ENCODE measurements around the gene RBM22.

DNA sequence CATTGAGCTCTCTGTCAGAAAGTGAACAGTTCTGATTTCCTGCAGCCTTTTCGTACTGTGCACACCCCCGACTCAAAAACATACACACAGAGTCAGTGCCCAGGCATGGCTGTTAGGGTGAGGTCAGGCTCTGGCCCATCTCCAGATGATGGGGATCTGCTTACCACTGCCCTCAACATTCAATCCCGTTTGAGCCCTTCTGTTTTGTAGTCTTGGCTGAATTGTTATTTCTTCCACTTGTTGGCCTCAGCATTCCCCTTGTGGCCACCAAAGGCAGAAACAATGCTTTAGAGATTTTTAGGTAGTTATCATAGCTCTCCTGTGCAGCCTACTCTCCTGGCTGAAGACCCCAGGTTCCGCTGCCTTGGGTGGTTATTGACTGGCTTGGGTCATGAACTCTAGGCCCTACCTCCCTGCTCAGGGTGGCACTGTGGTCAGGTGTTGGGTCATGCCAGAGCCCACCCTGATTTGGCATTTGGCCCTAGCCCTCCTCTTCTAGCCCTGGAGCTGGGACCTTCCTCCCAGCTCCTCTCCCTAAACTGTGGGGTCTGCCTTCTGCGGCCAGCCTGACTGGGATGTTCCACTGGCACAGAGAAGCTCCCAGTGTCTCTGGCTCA, 47.6 kb downstream of the RBM22 start:
- no peak for TF ChIP-seq POLR2A (IDR thresholded peaks at IDR 0.05)
- TF ChIP-seq, protein P1, sequence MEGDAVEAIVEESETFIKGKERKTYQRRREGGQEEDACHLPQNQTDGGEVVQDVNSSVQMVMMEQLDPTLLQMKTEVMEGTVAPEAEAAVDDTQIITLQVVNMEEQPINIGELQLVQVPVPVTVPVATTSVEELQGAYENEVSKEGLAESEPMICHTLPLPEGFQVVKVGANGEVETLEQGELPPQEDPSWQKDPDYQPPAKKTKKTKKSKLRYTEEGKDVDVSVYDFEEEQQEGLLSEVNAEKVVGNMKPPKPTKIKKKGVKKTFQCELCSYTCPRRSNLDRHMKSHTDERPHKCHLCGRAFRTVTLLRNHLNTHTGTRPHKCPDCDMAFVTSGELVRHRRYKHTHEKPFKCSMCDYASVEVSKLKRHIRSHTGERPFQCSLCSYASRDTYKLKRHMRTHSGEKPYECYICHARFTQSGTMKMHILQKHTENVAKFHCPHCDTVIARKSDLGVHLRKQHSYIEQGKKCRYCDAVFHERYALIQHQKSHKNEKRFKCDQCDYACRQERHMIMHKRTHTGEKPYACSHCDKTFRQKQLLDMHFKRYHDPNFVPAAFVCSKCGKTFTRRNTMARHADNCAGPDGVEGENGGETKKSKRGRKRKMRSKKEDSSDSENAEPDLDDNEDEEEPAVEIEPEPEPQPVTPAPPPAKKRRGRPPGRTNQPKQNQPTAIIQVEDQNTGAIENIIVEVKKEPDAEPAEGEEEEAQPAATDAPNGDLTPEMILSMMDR (IDR thresholded peaks at IDR 0.05): no peak
- TF ChIP-seq EP300 (IDR thresholded peaks at IDR 0.05): no peak
